Left hindlimb (tissue), 1 donor: ENCODE results near the gene LAG3.

ENCODE experiments used
- DNase-seq: peaks from one replicate; pipeline ENCODE4 v3.0.0-alpha.2; 2018

Gene LAG3

DNA sequence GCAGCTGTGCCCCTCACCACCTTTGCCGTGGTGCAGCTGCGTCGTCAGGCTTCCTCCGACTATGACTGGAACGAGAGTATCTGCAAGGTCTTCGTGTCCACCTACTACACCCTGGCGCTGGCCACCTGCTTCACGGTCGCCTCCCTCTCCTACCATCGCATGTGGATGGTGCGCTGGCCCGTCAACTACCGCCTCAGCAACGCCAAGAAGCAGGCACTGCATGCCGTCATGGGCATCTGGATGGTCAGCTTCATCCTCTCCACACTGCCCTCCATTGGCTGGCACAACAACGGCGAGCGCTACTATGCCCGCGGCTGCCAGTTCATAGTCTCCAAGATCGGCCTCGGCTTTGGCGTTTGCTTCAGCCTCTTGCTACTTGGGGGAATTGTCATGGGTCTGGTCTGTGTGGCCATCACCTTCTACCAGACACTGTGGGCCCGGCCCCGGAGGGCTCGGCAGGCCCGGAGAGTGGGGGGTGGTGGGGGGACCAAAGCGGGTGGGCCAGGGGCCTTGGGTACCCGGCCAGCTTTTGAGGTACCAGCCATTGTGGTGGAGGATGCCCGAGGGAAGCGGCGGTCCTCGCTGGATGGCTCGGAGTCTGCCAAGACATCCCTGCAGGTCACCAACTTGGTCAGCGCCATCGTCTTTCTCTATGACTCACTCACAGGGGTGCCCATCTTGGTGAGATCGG, 51.9 kb downstream of the LAG3 start:
- no peak for DNase-seq

DNA sequence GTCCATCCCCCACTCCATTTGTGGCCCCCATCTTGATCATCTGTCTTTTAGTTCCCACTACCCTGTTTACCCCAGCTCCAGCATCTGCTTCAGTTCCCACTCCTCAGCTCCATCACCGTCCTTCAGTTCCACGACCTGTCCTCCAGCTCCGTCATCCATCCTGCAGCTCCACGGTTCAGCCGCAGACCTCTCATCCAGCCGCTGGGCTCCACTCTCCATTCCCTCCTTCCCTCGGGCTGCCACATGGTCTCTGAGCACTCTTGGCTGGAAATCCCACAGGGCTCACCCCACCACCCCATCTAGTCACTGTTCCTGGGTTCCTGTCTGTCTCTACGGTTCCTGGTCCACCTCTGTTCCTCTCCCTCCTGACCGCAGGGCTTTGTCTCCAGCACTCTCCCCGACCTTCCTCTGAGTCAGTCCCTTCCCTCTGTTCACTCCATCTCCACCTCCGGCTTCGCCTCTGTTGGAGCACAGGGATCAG, 52.6 kb downstream of the LAG3 start:
- no peak for DNase-seq

- peak; percentile 92 for DNase-seq
Observed at GRCh38 chr12:6825398-6826124, 53.2 kb downstream of the LAG3 start.

DNA sequence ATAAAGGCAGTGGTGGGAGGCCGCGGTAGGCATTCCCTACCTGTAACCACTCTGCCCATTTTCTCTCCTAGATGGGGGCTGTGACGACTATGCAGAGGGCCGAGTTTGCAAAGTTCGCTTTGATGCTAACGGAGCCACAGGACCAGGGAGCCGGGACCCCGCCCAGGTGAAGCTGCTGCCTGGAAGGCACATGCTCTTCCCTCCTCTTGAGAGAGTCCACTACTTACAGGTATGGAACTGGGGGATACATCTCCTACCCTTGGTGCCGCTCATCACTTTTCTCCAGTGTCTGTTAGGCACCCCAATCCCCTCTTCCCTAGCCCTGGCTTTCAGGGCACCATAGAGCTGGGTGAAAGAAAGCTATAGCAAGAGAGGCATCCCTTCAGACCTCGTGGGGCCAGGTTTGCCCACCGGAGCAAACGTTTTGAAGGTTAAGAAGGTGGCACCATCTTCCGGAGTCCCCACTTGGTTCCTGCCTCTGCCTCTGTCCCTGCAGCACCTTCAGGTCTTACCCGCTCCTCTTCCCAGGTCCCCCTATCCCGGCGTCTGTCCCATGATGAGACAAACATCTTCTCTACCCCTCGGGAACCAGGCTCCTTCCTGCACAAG, 53.9 kb downstream of the LAG3 start:
- DNase-seq = peak; percentile 30

- DNase-seq = peak; percentile 48
Observed at GRCh38 chr12:6826734-6827436, 54.6 kb downstream of the LAG3 start.

GRCh38 chr12:6827437-6827911, 55.2 kb downstream of the LAG3 start:
- DNase-seq = peak; percentile 90
